Memory B cell (primary cell): ENCODE results near the gene LEMD2.

ENCODE experiments used
- ATAC-seq: fragments of 150-1000 bp; cut with Tn5 transposase; 2 replicates; pipeline ENCODE4 v1.10.0; 2021; ENCODE audit warnings: low read depth, mild to moderate bottlenecking, moderate library complexity
- DNase-seq, 2 donors: peaks; one replicate each; pipeline ENCODE4 v3.0.0; 2022; ENCODE audit warnings: low spot score in 2 of 2
- H3K27ac Mint-ChIP-seq: one replicate; pipeline ENCODE4 v1.8.0; 2022; ENCODE audit warnings: mild to moderate bottlenecking, moderate library complexity, mixed read lengths
- H3K27me3 Mint-ChIP-seq: one replicate; pipeline ENCODE4 v1.8.0; 2022; ENCODE audit warnings: mixed read lengths
- H3K36me3 Mint-ChIP-seq: one replicate; pipeline ENCODE4 v1.8.0; 2022; ENCODE audit warnings: mild to moderate bottlenecking, mixed read lengths
- H3K4me1 Mint-ChIP-seq: one replicate; pipeline ENCODE4 v1.8.0; 2022; ENCODE audit warnings: mixed read lengths
- H3K4me3 Mint-ChIP-seq: one replicate; pipeline ENCODE4 v1.8.0; 2022; ENCODE audit warnings: mild to moderate bottlenecking, moderate library complexity, mixed read lengths
- H3K9me3 Mint-ChIP-seq: one replicate; pipeline ENCODE4 v1.8.0; 2022; ENCODE audit warnings: mixed read lengths

Gene LEMD2

GRCh38 chr6:33809594-33809993 lies 20.7 kb upstream of the LEMD2 start:
- peaks cover 46% of the 10 kb centered on the region for H3K27me3 Mint-ChIP-seq
- H3K9me3 Mint-ChIP-seq = no peaks in the 10 kb centered on the region
- no peak overlapping the region for H3K27ac Mint-ChIP-seq
- peaks cover 8% of the 10 kb centered on the region for H3K4me1 Mint-ChIP-seq
- ATAC-seq = no peak
- no peak for DNase-seq
- no peaks in the 10 kb centered on the region for H3K36me3 Mint-ChIP-seq
- H3K4me3 Mint-ChIP-seq = no peak overlapping the region

- no peaks in the 10 kb centered on the region for H3K36me3 Mint-ChIP-seq
- no peak for DNase-seq
- peaks cover 49% of the 10 kb centered on the region for H3K27me3 Mint-ChIP-seq
- no peak overlapping the region for H3K4me3 Mint-ChIP-seq
- H3K9me3 Mint-ChIP-seq = no peaks in the 10 kb centered on the region
- ATAC-seq = no peak
- H3K4me1 Mint-ChIP-seq = peaks cover 8% of the 10 kb centered on the region
- H3K27ac Mint-ChIP-seq = no peak overlapping the region
Measured at GRCh38 chr6:33808641-33809180, 19.8 kb upstream of the LEMD2 start.

- Mint-ChIP-seq H3K9me3 (no peaks in the 10 kb centered on the region), H3K27ac (no peak overlapping the region), H3K27me3 (peaks cover 46% of the 10 kb centered on the region)
Measured at GRCh38 chr6:33807606-33808005, 18.7 kb upstream of the LEMD2 start.

GRCh38 chr6:33806841-33807240 lies 17.9 kb upstream of the LEMD2 start:
- Mint-ChIP-seq H3K36me3 (no peaks in the 10 kb centered on the region), H3K4me3 (no peak overlapping the region), H3K4me1 (peaks cover 8% of the 10 kb centered on the region), H3K27me3 (peaks cover 43% of the 10 kb centered on the region), H3K9me3 (no peaks in the 10 kb centered on the region), H3K27ac (no peak overlapping the region)
- ATAC-seq (no peak), DNase-seq (no peak)

More at GRCh38 chr6:33807606-33808005, 18.7 kb upstream of the LEMD2 start:
- Mint-ChIP-seq H3K36me3 (no peaks in the 10 kb centered on the region), H3K4me1 (peaks cover 8% of the 10 kb centered on the region), H3K4me3 (no peak overlapping the region)
- DNase-seq = no peak
- no peak for ATAC-seq

GRCh38 chr6:33803571-33804053 lies 14.7 kb upstream of the LEMD2 start, which contains the start of gene MLN:
MLN (minus strand) TSS chr6:33804003; CDS start chr6:33801163, 2,840 bp downstream.
- Mint-ChIP-seq H3K27me3 (peaks cover 39% of the 10 kb centered on the region), H3K27ac (no peak within 1 kb of the TSS), H3K4me3 (no peak within 1 kb of the TSS), H3K4me1 (peaks cover 8% of the 10 kb centered on the region), H3K9me3 (no peaks in the 10 kb centered on the region), H3K36me3 (no peaks in the 10 kb centered on the region)
- DNase-seq (no peak), ATAC-seq (no peak)

DNA sequence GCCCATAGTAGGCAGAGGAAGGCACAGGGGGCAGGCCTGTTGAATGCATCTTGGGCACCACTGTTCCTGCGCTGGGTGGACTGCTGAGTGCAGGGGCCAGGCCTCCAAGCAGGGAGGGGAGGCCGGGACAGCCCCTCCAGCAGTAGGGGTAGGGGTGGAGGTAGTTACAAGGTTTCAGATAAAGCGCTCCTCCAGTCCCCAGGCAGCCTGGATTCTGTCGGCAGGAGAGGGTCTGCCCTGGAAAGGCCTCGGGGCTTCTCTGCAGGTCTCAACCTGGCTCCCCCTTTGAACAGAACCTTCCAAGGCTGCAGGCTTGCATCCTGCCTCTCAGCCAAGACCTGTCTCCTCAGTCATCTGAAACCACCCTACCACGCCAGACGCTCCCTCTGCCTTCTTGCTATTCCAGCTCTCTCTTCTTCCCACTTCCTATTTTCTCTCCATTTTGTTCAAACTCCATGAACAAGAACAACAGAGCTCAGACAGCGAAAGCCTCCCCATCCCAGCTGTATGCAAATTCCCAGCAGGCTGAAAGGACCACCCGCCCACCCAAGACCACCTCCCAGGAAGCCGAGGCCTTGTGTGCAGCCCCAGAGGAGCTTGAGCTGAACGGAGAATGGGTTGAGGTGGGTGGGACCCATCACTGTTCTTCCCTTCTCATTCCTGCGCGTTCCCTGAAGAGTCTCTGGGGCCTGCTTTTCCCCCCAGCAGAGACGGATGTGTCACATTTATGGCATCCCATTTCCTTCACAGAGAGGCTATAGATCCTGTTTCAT lies 13.4 kb upstream of the LEMD2 start:
- H3K36me3 Mint-ChIP-seq = no peaks in the 10 kb centered on the region

GRCh38 chr6:33801611-33802010 lies 12.7 kb upstream of the LEMD2 start:
- no peak for DNase-seq
- no peaks in the 10 kb centered on the region for H3K36me3 Mint-ChIP-seq
- H3K27me3 Mint-ChIP-seq = peaks cover 39% of the 10 kb centered on the region
- no peaks in the 10 kb centered on the region for H3K4me1 Mint-ChIP-seq
- no peaks in the 10 kb centered on the region for H3K9me3 Mint-ChIP-seq
- no peak overlapping the region for H3K27ac Mint-ChIP-seq
- no peak overlapping the region for H3K4me3 Mint-ChIP-seq
- ATAC-seq = no peak

More for the DNA sequence above, 13.4 kb upstream of the LEMD2 start:
- H3K9me3 Mint-ChIP-seq = no peaks in the 10 kb centered on the region
- no peak overlapping the region for H3K27ac Mint-ChIP-seq
- DNase-seq (no peak), ATAC-seq (no peak)
- H3K4me1 Mint-ChIP-seq = peaks cover 2% of the 10 kb centered on the region
- H3K4me3 Mint-ChIP-seq = no peak overlapping the region
- H3K27me3 Mint-ChIP-seq = peaks cover 37% of the 10 kb centered on the region

DNA sequence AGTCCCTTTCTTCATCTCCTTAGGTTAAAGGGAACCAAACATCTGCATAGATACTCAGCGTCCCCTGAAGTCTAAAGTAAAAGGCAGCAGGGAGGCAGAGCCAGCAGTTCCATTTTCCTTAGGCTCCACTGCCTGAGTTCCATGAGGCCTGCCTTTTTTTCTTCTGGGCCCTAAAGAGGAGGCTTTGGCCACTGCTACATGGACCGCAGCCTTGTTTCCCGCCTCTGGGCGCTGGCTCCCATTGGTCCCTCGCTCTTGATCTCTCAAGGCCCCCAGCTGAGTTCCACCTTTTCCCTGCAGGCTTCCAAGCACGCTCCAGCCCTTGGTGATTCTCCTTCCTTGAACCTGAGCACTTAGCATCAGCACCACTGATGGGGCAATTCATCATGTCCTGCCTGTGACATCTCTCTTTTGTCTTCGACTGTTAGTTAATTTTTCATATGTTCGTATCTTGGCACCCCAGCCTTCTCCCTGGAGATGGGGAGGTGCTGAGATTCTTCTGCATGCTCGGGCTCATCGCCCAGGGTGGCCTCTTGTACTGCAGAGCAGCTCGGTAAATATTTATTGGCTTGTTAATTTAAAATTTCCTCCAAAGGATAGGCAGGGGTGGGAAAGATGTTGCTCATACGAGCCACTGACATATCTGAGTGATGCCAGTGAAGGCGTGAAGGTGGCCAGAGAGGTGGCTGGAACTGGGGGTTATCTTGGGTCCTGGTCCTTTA lies 11.5 kb upstream of the LEMD2 start:
- H3K27me3 Mint-ChIP-seq = peaks cover 36% of the 10 kb centered on the region
- DNase-seq (no peak), ATAC-seq (no peak)
- no peaks in the 10 kb centered on the region for H3K36me3 Mint-ChIP-seq
- no peak overlapping the region for H3K27ac Mint-ChIP-seq
- H3K9me3 Mint-ChIP-seq = no peaks in the 10 kb centered on the region
- no peaks in the 10 kb centered on the region for H3K4me1 Mint-ChIP-seq
- H3K4me3 Mint-ChIP-seq = no peak overlapping the region

DNA sequence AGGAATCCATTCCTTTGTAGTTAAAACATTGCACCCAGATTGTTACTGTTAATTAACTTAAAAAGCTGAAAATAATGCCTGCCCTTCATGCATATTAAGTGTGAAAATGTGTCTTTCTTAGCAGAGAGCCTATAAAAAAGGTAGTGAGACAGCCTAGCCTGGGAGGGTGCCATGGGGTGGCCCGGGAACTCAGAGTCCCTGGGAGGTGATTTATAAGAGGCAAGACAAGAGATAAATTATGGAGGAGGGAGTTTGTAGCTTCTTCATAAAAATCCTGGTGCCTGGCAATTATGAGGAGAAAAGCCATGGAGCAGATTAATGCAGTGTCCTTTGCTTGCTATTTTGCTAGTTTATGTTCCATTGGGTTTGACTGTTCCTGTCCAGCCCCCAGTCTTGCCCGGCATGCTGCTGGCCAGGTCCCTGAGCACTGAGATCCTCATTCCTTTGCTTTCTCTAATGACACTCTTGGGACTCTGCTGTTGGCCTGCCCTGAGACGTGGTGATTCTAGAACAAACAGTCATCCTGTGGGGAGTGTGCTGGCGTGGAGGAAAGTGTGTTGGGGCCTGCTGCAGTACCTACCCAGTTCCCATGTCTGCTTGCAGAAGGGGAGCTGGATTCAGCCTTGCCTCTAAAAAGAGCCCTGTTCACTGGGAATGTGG lies 10.7 kb upstream of the LEMD2 start:
- DNase-seq (no peak), ATAC-seq (no peak)
- Mint-ChIP-seq H3K36me3 (no peaks in the 10 kb centered on the region), H3K4me3 (no peak overlapping the region), H3K27me3 (peaks cover 30% of the 10 kb centered on the region), H3K9me3 (no peaks in the 10 kb centered on the region), H3K4me1 (no peaks in the 10 kb centered on the region), H3K27ac (no peak overlapping the region)

DNA sequence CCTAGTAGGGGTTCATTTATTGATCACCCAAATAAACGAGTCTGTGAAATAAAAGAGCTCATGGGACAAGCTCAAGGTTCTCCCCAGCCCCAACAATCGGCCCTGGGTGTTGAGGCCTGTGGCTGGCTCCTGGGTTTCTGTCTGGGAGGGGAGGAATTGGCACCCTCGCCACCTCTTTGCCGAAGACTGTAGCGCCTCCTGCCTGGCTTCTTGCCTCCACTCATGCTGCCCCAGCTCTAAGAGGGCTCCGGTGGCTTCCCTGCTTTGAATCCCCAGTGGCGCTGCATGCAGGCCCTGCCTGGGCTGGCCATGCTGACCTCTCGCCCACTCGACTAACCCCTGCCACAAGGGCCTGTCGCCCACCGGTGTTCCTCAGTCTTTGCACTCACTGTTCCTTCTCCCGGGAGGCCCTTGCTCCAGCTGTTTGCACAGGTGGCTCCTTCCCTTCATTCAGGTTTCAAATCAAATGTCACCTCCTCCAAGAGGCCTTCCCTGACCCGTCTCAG lies 9.5 kb upstream of the LEMD2 start:
- Mint-ChIP-seq H3K36me3 (no peaks in the 10 kb centered on the region), H3K9me3 (no peaks in the 10 kb centered on the region), H3K27ac (no peak overlapping the region), H3K27me3 (peaks cover 26% of the 10 kb centered on the region), H3K4me1 (no peaks in the 10 kb centered on the region), H3K4me3 (no peak overlapping the region)
- ATAC-seq (no peak), DNase-seq (no peak)

GRCh38 chr6:33797626-33798342 lies 8.9 kb upstream of the LEMD2 start:
- peaks cover 26% of the 10 kb centered on the region for H3K27me3 Mint-ChIP-seq
- no peak overlapping the region for H3K27ac Mint-ChIP-seq
- H3K36me3 Mint-ChIP-seq = no peaks in the 10 kb centered on the region
- ATAC-seq (no peak), DNase-seq (no peak)
- no peaks in the 10 kb centered on the region for H3K4me1 Mint-ChIP-seq
- no peaks in the 10 kb centered on the region for H3K9me3 Mint-ChIP-seq
- H3K4me3 Mint-ChIP-seq = no peak overlapping the region

DNA sequence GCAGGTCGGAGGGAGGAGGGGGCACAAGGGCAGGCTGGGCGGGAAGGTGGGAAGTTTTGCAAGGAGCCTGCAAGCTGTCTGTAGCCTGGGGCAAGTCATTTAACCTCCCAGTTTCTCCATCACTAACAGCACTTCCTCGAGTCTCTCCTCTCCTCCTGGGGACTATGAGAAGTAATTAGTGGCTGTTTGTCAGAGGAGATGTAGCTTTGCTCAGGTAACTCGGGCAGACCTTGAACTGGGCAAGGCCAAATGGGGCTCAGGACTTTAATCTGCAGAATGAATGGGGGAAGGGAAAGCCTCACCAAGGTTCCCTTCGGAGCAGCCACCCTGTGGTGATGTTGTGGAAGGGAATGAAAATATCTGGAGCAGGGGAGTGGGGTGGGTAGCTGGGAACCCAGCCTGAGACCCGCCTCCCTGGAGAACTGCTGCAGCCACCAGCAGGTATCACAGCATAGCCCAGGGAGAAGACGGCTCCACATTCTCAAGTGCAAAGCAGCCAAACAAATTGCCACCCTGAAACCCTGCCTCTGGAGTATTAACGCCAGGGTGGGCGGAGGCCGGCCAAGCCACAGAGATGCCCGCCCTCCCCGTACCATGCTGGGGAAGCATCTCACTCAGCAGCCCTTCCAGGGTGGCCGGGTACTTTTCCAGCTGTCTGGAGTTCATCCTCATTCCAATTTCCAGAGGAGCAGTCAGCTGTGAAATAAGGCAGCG lies 6.1 kb upstream of the LEMD2 start:
- Mint-ChIP-seq H3K4me1 (peaks cover 2% of the 10 kb centered on the region), H3K9me3 (no peaks in the 10 kb centered on the region), H3K27ac (no peak overlapping the region), H3K36me3 (no peaks in the 10 kb centered on the region), H3K4me3 (no peak overlapping the region), H3K27me3 (peaks cover 21% of the 10 kb centered on the region)
- ATAC-seq (no peak), DNase-seq (no peak)

GRCh38 chr6:33792981-33793380 lies 4.1 kb upstream of the LEMD2 start:
- Mint-ChIP-seq H3K27ac (no peak overlapping the region), H3K9me3 (no peaks in the 10 kb centered on the region), H3K36me3 (peaks cover under 1% of the 10 kb centered on the region), H3K4me1 (peaks cover 8% of the 10 kb centered on the region), H3K4me3 (no peak overlapping the region), H3K27me3 (peaks cover 10% of the 10 kb centered on the region)
- ATAC-seq (no peak), DNase-seq (no peak)
